GM19023 (cell line): ENCODE measurements around the gene UBE2O.

ENCODE experiments used
- ATAC-seq: cut with Tn5 transposase; IDR thresholded peaks from one replicate; pipeline ENCODE4 v1.9.1; 2021; ENCODE audit warnings: mild to moderate bottlenecking, moderate library complexity; ENCODE audit not compliant: unreplicated experiment

UBE2O gene

DNA sequence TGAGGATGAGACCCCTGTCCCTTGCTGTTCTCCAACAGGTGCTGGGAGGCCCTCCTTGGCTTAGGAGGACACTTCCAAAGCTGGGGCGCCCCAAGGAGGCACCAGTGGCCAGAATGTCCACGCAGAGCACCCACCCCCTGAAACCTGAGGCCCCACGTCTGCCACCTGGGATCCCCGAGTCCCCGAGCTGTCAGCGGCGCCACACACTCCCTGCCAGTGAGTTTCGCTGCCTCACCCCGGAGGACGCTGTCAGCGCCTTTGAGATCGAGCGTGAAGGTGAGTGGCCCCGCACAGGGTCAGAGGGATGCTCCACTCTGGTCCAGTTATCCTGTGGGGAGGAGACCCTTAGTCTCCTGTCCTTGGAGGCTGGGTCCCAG lies 15.7 kb upstream of the UBE2O start:
- ATAC-seq, result no peak

DNA sequence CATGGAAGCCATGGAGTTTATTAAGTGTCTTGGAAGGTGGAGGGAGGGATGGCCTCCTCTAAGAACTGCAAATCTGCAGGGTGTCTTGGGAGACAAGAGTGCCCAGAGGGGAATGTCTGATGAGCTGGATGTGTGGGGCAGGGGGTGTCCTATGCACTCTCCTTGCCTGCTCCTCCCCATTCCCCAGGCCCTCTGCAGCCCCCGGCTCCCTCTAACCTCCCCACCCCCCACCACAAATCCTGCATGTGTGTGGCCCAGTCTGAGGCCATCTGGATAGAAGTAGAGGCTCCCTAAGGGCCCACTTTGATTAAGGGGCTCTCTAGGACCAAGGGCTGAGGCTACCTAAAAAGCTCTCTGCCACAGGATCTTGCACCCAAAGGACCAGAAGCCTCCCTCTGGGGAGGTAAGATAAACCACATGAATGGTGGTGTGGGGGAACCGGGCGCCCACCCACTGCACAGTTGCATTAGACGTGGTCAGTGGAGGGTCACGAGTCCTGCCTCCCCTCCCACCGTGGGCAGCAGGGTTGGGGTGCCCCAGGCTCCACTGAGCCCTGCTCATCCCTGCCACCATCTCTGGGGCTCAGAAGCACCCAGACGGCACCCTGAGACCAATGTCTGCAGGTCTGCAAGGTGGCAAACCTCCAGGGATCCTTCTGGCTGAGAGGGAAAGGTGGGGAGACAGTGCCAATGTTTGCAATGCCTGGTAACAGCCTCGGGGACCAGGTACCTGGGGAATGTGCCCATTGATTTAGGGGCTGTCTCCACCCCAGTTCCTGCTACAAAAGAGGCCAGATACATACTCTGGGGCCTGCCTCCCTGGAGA lies 15.1 kb upstream of the UBE2O start:
- ATAC-seq, result no peak

DNA sequence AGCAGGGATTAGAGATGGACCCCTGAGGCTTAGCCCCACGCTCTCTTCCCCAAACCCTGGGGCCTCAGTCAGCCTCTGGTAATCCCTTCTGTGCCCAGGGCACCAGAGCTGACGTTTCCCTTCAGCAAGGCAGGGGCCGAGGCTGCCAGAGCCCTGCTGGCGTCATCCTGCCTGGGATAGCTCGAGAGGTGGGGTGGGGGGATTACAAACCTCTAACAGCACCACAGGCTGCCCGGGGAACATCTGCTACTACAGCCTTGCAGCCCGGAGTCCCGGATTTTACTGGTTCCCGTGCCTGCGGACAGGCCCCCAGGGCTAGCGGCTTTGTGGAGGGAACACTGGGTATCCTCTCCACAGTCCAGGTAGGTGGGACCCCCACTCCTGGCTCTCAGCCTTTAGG lies 14.4 kb upstream of the UBE2O start, which contains the start of gene AANAT:
AANAT (plus strand) TSS at position 238 of the 400 bp plus-strand sequence. CDS start 1,144 bp downstream, outside the sequence.
- ATAC-seq, result no peak

DNA sequence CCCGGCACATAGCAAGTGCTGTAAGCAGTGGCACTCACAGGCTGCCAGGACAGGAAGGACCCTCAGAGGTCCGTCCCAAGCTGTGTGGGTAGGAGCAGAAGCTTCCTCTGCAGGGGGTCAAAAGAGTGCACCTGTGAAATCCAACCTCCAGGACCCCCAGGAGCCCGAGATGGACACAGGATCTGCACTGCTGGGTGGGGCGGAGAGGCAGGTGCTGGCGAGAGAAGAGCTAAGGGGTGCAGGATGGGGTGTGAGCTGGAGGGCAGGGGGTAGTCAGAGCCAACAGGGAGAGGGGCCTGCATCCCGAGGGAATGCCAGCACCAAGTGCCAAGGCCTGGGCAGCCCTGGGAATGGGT lies 13.8 kb upstream of the UBE2O start:
- ATAC-seq, result no peak

DNA sequence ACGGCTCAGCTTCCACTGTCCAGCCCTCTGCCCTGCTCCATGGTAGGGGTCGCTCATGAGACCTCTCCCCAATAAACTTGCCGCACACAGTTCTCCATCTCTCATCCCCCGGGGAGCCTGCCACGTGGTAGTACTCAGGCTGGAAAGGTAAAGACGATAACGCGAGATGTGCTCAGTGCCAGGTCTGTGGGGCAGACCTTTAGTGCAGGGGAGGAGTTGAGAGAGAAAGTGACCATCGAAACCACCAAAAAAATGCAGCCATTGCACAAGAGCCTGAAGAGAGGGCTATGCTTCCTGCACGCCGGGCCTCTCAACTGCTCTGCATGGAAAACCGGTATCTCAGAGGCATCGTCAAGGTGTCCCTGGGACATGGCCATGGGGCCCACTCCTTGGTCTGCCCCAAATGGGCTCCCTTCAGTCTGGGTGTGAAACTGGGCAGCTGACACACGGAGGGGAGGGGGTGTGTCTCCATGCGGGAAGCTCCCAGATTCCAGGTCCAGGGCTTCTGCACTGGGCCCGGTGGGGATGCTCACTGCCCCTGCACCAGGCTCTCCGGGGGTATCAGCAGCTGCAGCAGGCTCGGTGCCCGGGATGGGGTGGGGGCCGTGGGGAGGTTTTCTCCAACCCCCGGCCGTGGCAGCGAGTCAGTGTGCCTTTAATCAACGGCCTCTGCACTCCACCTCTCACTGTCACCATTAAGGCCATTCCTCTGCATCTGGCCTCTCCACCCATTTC lies 9.8 kb upstream of the UBE2O start:
- no peak for ATAC-seq

DNA sequence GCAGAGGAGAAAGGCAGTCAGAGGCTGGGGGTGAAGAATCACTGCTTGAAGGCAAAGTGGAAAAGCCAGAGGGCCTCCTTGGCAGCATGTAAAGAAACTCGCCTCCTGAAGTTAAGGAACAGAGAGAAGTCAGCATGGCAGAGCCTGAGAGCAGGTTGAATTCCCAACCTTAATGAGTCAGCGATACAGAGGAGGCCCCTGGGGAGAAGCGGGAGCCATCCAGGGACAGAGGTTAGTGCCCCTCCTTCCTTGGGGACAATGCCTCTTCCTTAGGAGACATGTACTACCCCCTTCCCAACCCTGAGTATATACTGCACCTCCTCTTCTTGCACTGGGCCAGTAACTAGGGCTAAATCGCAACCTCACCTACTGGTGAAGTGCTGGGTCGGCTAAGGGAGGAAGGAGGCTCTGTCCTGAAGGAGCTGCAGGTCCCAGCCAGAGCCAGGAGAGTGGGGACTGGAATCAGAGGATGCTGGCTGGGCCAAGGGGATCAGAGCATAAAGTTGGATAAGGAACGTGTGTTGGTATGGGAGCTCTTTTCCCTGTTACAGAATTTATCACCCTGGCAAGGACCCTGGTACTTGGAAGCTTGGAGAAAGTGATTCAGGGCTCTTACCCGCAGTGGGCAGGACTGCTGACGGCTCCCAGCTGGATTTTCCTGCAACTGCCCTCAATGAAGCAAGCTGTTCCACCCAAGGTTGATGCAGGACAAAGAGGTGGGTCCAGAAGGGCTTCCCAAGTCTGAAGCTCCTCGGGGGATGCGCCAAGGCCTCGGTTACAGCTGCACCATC lies 9.0 kb upstream of the UBE2O start:
- ATAC-seq, result no peak

DNA sequence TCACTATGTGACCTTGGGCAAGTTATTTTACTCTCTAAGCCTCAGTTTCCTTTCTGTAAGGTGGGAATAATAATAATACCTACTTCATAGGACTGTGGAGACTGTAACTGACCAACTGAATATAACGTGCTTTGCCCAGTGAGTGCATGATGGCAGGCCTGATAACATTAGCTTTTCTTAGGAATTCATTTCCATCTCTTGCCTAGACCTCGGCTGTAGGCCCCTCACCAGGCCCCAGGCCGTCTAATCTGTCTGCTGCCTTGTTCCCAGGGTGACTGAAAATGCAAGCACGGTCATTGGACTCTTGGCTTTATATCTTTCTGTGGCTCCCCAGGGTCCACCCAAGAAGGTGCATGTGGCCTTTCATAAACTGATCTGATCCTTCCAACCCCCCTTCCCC lies 6.7 kb upstream of the UBE2O start:
- no peak for ATAC-seq

DNA sequence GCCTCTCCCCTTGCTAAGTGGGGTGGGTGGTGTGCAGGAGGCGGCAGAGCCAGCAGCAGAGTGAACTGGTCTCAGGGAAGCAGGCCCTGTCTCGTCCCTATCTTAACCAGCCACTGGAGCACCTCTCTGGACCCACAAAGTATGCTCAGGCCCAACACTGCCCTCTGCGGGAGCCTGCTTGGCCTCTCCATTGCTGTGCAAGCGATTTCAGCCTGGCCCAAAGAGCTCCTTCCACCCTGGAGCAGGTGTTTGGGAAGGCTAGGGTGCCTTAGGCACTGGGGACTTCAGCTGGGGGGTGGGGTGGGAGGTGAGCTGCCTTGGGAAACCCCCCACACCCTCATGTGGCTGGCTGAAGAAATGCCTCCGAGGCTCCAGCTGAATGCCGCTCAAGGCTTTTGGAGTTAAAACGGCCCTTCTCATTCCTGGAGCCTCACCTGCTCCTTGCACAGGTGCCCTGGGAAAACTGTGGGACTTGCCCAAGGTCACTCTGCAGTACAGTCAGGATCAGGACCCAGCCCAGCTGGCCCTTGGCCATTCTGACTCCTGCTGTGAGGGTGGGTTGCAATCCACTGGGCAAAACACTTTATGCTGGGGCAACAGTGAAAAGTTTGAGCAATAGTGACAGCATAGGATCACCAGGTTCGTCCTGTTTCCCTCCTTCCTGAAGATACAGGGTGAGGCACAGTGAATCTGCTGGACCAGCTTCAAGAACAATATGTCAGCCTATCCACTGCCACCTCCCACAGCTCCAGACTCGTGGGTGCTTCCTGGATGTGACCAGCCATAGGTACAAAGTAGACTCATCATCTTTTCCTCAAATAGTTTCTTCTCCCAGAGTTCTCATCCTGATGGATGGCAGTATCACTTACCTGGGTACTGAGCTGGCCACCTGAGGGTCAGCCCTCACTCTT lies 5.9 kb upstream of the UBE2O start:
- no peak for ATAC-seq

DNA sequence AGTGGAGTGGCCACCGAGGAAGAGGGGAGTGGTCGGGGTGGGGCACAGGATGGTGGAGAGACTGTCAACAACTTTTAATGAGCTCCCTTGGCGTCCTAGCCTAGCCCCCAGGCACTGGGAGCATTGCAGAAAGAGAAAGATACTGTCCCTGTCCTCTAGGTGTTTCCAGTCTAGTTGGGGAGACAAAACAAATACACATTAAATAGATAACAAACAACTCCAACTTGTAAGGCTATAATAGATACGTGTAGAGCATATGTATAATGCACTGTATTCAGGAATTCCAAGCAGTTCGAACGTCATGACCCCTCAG lies 435 bp upstream of the UBE2O start:
- ATAC-seq, result no peak

DNA sequence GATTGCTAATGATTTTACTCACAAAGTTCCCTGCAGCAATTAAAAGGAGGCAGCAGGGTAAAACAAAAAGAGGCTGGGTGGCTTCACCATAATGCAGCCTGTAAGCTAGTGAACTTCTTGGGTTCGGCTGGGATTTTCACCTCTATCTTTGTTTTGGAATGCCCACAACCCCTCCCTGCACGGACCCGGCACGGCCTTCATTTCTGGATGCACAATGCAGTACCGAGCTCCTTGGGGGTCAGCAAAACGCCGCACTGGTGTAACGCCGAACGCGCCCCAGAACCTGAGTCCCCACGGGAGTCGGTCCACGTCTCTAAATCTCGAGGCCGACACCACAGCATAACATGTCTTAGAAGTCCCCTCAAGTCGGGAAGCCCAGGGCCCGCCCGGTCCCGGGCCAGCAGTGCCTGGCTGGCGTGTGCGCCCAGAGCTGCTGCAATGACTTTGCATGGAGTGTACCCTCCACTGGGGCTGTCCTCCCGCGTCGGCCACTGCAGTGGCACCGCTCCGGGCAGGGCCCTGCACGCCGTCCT lies 759 bp downstream of the UBE2O start:
- peak; percentile 31 for ATAC-seq

DNA sequence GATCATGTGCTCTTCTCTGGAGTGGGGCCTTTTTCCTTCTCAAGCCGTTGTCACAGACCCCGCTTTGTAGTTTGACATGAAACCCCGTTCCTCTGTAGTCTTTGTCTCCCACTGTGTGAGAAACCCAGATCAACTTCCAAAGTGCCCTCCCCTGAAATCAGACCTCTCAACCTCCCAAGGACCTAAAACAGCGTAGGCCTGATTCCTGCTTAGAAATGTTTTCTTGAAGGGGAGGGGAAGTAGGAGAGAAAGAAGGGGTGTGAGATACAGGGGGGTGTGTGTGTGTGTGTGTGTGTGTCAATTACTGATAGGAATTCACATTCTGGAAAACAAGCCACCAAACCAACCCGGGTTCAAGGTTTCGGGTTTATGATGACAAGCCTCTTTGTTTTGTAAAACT lies 1.4 kb downstream of the UBE2O start:
- ATAC-seq, result no peak

DNA sequence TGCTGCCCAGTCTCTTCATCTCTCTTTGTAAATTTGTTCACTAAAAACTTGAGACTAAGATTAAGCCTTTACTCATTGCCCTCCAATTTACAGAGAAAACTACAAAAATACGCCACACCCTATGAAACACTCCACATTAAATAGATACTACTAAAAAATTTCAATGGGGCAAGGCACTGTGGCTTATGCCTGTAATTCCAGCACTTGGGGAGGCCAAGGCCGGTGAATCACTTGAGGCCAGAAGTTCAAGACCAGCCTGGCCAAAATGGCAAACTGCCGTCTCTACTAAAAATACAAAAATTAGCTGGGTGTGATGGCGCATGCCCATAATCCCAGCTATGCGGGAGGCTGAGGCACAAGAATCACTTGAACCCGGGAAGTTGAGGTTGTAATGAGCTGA lies 3.8 kb downstream of the UBE2O start:
- no peak for ATAC-seq

DNA sequence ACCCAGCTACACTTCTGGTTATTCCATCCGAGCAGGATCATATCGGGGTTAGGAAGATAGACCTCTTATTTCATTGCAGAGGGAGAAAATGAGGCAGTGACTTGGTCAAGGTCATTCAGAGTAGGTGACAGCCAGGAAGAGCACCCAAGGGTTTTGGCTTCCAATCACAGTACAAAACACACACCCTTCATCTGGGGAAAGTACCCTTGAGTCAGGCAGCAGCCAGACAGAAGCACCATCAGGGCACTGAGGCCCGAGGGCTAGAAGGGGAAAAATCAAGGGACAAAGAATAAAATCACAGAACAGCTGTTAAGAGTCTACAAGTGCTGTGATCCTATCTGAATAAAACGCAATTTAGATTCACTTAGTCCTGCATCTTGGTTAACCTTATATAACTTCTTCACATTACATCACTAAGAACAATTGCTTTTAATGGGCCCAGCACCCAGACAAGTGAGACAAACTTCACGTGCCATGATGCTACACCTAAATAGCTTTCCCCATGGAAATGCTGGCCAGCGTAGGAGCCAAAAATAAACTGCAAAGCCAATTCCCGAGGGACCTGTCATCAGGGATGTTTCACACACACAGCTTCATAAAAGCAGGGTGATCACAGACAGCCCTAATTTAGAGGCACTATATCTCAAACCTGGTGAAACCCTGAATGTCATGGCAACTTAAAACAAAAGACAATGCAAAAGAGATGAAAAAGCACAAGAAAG lies 4.9 kb downstream of the UBE2O start:
- ATAC-seq, result no peak

DNA sequence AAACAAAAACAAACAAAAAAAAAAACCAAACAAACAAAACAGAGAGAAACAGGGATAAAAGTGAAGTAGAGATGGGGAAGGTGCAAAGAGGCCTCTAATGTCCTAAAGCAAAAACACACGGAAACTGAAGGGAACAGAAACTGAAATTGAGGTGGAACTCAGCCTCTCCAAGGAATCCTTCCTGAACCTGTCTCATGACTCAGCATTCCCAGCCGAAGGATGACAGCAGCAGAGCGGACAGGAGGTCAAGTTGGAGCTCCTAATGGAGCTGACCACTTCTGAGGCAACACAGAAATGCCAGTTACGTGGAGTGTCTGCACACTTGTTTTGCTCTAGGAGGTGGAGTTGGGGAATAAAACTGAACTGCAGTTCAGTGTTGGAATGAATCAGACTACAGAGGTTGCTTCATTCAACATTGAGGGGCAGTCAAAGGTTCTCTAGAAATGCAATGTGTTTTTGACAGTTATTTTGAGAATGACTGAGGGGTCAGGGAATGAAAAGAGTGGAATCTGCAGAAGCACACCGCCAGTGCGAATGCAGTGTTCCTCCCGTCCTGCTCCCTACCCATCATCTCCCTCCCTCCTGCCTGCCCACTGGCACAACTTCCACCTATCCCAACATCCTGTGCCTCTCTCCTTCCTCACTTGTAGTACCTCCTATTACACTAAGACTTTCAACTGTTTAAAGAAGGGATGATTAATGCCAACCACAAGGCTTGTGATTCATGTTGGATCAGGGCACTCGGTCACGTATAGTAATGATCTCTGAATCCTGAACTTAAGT lies 6.3 kb downstream of the UBE2O start:
- ATAC-seq, result no peak

DNA sequence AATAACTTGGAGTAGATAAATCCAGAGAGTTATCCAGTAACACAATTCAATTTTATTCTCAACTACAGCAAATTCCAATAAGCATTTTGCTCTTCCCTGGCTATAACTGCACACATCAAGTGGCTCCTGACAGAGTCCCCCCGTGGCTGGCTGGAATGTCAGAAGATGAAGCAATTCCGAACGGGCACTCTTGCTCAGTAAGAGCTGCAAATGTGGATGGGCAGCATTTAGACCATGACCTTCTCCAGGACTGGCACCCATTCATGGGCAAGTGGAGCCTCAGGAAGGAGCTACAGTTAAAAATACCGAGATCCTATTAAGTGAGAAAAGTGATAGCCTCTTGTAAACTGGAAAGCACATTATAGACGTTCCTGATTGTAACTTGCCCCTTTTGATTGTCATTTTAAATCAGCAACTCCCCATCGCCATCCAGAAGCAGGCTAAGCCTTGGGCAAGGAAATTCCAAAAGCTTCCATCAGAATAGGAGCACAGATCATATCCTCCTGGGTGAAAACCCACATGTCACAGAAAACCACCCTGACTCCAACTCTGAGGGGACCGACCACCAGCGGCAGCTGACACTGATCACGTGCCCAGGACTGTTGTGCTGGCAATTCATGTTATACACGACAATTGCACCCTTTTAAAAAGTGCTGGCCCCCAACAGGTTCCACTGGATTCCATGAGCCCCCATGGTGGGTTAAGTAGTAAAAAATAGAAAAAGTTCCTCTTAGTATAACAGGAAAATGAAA lies 7.1 kb downstream of the UBE2O start:
- no peak for ATAC-seq

DNA sequence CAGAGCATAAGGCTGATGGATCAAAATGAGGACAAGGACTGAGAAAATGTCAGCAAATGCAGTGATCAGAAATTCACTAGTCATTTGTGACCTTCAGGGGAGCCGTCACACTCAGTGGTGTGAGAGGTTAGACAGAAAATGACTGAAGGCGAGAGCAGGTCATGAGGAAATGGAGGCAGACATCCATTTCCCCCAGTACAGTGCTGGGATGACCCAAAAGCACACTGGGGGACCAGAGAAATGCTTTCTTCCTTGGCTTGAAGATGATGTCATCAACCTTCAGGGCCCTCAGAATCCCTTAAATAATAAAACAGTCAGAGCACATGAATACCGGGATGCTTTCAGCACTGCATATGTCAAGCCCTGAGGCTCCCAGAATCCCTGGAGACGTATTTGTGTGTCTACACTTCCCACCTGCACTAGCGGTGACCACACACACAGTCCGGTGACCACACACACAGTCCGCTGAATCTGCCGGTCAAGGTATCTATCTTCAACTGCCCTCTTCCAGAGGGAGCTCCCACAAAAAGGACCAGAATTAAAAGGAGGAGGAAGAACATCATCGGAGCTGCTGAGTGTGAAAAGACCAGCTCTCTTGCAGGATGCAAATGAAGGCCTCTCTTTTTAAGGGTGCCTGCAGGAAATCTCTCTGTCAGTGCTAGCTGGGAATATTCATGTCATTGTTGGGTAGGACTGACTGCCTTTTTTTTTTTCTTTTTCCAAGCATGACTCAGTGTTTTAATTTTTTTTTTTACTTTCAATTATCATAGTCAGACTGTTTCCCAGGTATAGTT lies 8.2 kb downstream of the UBE2O start:
- no peak for ATAC-seq
